HG02588 (cell line): ENCODE data around the gene NR2E1.

Experiments
- ATAC-seq: cut with Tn5 transposase; IDR thresholded peaks from one replicate; pipeline ENCODE4 v1.9.1; 2021; ENCODE audit warnings: mild to moderate bottlenecking, moderate library complexity; ENCODE audit not compliant: unreplicated experiment

The NR2E1 gene

GRCh38 chr6:108165714-108166663 is at the start of gene NR2E1:
Gene NR2E1 (plus strand): TSS chr6:108166022. CDS start chr6:108166766, 744 bp downstream.
- ATAC-seq: no peak

DNA sequence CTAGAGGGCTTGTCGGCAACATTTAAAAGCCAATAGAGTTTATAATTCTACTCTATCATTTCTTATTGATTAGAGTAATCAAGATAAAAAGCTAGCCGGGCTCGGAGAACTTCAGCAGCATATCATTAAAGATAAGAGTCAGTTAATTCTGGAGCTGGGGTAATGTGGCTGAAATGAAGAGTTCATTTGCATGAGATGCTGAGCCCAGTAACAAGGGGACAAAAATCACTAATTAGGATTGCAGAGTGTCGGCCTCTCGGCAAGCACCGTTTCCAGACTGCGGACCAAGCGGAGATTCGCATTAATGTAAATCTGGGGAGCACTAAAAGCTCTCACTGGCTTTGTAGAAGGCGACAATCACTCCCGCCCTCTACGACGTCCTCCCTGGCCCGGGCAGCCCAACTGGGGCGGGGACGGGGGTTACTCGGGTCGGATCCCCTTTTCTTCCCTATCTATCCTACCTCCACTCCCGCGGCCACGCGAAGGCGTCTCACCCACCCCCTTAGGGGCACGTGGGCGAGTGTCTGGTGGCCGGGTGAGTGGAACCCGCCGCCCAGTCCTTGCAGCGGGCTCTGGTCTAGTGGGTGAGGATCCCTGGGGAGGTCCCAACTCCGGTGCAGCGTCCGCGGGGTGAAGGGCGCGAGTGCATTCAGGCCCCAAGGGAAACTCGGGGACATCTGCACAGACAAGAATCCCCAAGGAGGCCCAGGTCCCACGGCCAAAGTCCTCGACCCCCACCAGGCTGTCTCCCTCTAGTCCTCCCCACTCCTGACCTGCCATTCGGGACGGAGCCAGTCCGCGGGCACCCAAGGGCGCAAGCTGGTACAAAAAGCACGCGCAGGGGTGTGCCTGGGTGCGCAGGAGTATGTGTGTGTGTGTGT is 49.0 kb upstream of the NR2E1 start:
- ATAC-seq: no peak

- ATAC-seq: no peak
Measured at GRCh38 chr6:108117427-108118358, 48.1 kb upstream of the NR2E1 start.

DNA sequence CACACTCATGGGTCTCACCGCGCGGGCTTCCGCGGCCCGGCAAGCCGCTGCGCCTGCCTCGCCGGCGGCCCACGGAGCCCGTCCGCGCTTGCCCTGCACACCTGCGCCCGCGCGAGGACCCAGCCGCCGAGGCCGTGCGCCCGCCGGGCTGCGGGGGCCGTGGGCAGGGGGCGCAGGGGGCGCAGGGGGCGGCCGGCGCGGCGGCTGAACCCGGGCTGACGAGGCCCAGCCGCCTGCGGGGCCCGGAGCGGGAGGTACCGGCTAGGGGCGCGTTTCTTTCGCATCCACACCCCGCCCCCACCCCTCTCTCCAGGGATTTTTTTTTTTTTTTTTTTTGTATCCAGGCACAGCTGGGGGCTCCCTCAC is 47.5 kb upstream of the NR2E1 start:
- no peak for ATAC-seq

GRCh38 chr6:108118810-108119768 is 46.7 kb upstream of the NR2E1 start:
- no peak for ATAC-seq

- ATAC-seq: no peak
Measured at GRCh38 chr6:108119769-108120141, 46.1 kb upstream of the NR2E1 start.

- no peak for ATAC-seq
Measured at GRCh38 chr6:108120311-108120710, 45.5 kb upstream of the NR2E1 start.

- ATAC-seq: no peak
Measured at GRCh38 chr6:108121612-108122011, 44.2 kb upstream of the NR2E1 start.

GRCh38 chr6:108123481-108123929 is 42.3 kb upstream of the NR2E1 start:
- ATAC-seq: no peak

DNA sequence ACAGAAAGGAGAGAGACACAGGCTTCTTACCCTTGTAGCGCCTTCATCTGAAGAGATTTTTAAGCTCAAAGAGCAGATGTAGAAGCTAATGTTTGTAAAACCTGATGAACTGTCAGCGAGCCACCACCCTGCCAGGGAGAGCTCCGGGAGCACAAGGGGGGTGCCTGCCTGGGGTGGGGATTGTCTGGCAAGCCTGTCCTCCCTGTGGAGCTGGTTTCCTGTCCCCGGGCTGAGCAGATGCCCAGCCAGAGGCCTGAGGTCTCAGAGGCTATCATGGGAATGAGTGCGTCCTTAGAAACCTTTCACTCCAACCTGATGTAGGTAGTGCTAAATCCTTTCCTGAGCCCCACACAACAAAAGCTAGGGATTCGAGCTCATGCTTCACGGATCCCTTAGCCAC is 41.9 kb upstream of the NR2E1 start:
- ATAC-seq: no peak

- no peak for ATAC-seq
Measured at GRCh38 chr6:108127056-108127455, 38.8 kb upstream of the NR2E1 start.

- ATAC-seq: no peak
Measured at GRCh38 chr6:108127826-108128225, 38.0 kb upstream of the NR2E1 start.

DNA sequence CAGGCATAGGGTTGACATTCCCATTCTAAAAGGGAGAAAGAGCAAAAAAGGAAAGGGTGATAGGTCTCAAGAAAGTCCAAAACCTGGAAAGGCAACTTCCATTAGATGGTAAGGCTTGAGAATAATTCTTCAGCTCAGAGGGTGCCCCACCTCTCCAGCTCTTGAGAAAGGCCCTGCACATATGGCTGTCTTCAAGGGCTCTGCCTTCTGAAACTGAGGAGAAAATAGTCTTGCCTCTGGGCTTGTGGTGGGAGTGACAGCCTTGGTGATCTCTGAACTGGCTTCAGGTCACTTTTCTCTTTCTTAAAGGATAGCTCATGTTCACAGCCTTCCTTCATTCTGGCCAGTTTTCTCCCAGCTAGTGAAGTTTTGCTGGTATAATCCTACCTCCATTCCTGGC is 35.6 kb upstream of the NR2E1 start:
- ATAC-seq: no peak

DNA sequence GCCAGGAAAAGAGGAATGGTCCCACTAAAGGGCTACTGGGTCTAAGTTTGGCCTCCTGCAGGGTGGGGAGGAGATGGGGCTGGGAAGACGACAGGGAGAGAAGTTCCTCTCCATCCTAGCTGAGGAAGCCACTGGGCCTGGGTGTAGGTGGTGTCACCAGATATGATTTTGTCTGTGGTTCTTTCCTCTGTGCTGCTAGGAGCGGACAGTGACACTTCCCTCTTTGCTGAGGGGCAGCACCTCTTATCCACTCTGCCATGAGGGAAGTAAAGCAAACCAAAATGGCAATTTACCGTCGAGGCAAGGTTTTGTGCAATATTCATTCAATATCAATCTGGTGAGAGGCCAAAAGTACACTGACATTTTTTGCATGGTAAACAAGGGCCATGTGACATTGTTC is 33.0 kb upstream of the NR2E1 start:
- no peak for ATAC-seq

DNA sequence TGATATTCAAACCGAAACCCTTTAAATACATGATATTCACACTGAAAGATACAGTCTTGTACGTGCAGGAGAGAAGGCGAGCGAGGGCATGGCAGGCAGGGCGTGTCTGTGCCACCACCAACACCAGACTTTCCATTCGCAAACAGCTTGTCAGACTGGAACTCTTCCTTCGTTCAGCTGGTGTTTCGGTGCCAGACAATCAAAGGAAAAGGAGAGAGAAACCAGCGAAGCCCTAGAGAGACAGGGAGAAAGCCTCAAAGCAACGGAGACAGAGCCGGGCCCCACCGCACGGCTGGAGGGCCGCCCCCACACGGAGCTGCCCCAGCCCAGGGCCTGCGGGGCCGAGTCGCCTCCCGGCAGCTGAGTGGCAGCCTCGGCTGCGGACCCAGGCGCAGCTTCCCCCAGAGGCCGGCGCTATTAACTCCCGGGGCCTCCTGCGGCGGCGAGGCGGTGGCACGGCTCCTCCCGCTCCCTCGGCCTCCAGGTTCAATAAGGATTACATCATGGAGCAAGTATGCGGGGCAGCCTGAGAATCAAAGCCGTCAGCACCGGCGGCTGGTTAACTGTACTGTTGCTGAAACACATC is 32.1 kb upstream of the NR2E1 start:
- ATAC-seq: peak; percentile 59

DNA sequence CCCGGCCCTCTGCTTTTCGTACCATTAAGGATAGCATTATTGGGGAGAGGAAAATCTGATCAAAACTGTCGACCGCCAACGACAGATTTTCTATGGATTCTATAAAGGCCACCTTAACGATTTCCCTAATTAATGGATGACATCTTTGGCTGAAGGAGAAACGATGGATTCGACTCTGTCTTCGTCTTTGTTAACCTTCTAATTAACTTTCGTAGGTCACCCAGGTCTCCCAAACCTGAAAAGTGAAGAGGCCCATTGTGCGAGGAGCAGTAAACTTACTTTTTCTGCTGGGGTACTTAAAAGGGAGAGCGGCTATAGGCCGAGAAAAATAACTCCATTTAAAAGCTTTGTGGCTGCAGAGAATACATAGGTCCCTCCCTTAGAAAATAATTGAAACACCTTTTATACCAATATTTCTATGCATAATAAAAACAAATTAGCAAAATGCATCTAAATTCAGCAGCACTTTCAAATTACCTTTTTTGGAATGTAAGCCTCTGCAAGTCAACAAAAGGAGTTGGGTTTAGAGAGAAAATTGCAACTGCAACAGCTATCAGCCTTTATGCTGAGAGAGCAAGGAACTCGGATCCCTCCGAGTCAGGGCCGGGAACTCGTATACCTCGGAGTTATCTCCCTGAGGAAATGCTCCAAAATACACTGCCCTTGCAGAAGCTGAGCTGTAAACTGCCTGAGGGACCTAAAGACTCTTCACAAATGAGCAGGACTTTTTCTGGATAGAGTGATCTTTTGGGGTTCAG is 31.4 kb upstream of the NR2E1 start:
- no peak for ATAC-seq

- no peak for ATAC-seq
Measured at GRCh38 chr6:108142240-108142639, 23.6 kb upstream of the NR2E1 start.

DNA sequence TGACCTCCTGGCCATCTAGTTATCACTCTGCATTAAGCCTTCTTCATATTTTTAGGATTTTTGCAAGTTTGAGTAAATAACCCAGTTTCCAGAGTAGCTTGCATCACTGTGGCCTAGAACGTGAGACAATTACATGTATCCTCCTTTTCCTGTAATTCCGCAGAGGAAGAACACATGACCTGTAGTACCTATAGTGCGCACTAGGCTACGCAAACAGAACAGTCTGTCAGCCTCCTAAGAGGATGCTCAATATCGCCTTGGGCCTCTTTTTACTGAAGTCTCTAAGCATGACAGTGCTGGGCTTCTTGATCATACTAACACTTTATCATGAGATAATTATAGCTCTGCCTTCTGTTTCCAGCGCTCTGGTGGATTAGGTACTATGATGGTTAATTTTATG is 20.2 kb upstream of the NR2E1 start:
- ATAC-seq: no peak
